HG02623 (cell line): Measurements from ENCODE around the gene SOHLH1.

ENCODE experiments used
- ATAC-seq: cut with Tn5 transposase; IDR thresholded peaks from one replicate; pipeline ENCODE4 v1.9.1; 2021; ENCODE audit warnings: moderate library complexity; ENCODE audit not compliant: unreplicated experiment

Gene SOHLH1

GRCh38 chr9:135705376-135705775 lies 6.1 kb upstream of the SOHLH1 start:
- no peak for ATAC-seq

DNA sequence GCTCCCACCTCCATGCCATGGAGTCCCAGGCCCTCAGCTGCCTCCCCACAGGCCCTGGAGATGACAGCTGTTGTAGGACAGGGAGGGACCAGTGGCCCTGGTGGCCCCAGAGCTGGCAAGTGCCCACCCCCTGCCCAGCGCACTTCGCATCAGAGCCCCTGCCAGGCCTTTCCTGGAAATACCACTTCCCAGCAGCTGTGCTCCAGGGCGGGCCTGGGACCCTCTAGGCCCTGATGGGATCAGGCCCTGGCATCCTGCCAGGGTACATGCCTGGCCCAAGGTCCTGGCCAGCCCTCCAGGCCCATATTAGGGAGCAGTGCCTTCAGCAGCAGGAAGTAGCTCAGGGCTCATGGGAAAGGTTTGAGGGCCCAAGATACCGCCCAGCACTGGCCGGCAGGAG lies 5.2 kb upstream of the SOHLH1 start:
- ATAC-seq = no peak

GRCh38 chr9:135703726-135704125 lies 4.4 kb upstream of the SOHLH1 start:
- no peak for ATAC-seq

DNA sequence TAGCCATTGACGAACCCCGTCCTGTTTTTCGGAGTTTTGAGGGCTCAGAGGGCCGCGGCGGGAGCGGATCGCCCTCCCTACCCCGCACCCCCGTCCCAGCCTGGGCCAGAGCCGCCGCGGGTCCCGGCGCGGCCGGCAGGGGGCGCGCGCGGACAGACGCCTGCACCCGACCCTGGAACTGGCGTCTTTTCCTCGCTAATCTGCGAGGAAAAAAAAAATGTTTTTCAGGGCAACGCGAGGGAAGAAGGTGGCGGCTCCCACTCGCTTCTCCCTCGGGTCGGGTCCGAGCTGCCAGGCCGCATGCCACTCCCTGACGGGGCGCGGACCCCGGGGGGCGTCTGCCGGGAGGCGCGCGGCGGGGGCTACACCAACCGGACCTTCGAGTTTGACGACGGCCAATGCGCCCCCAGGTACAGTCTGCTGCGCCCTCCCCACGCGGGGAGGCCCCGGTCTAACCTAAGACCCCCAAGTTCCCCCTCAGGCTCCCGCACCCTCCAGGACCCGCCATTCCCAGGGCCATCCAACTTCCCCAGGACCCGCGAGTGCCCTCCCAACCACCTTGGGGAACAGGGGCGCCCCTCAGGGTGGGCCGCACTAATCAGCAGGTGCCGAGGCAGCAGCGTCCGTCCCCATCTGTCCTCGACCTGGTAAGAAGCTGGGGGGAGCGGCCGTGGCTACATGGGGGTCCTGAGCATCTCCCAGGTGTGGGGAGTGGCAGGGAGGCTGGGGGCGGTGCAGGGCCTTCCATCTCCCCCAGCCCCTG lies 2.9 kb upstream of the SOHLH1 start, which contains the start of gene KCNT1:
Gene KCNT1 (plus strand): TSS at position 227 of the 763 bp plus-strand sequence. CDS start 74 bp downstream, at position 301.
- ATAC-seq = no peak

DNA sequence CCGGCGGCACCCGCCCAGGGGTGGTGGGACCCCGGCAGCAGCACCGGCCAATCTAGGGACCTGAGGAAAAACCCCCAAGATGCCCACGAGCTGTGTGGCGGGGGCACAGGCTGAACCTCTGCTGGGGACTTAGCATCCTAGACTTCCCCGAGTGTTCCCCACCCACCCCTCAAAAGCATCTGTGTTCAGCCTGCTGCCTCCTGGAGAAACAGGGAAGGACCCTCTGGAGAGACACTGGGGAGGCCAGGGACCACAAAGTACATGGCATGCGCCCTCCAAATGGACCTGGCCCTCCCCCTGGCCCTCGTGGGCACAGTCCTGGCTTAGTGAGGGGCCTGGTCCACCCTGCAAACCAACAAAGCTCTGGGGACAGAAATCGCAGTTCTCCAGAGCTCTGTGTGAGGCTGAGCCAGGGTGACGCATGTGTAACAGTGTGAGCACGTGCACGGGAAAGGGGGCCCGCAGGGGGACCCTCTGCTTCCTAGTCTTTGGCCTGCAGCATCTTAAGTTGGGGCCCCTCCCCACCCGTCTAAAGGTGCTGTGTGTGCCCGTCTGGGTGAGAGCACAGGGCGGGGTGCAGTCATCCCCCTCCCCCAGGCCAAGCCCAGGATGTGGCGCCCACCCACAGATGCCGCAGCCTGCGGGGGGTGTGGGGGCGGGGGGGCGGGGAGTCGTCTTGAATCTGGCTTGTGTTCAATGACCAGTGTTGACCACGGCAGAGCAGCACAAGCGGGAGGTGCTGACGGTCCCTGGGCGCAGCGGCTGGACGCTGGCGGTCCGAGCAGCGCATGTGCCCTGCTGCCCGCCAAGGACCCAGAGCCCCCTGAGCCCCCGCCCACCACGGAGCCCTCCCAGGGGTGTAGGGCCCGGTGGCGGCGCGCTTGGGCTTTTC lies 2.0 kb upstream of the SOHLH1 start:
- ATAC-seq = no peak

DNA sequence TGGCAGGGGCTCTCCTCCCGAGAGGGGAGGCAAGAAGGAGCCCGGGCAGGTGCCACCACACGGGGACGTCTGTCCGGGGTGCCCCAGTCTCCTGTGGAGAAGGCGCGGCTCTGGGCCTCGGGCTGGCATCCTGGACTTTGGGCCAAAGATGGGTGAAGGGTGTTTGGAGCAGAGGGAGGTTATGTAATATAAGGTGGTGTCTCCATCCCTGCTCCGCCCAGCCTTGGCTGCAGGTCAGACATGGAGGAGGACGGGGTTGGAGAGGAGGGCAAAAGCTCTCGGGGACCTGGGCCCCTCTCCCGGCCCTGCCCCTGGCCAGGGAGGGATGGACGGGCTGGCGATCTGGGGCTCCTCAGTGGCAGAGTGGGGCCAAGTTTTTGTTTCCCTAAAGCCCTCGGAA lies 1.2 kb upstream of the SOHLH1 start:
- no peak for ATAC-seq

DNA sequence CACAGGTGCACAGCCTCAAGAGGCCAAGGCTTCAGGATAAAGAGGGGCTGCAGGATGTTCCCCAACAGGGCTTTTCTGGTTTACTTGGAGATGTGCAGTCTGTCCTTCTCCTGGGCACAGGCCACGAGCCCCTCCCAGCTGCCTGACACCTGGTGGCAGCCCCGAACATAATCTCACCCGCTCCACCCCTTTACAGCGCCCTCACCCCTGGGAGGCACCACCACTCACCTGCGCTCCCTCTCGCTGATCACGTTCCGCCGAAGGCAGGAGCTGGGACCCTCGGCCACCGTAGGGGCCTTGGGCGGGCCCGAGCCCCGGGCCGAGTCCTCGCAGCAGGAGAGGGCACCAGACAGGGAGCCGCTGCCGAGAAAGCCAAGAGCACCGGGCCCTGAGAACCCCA lies 514 bp downstream of the SOHLH1 start:
- no peak for ATAC-seq

GRCh38 chr9:135698236-135698635 lies 1.0 kb downstream of the SOHLH1 start:
- ATAC-seq = no peak

GRCh38 chr9:135697226-135697625 lies 2.1 kb downstream of the SOHLH1 start:
- ATAC-seq = no peak

GRCh38 chr9:135696446-135696845 lies 2.8 kb downstream of the SOHLH1 start:
- no peak for ATAC-seq

- no peak for ATAC-seq
Measured at GRCh38 chr9:135695642-135696041, 3.6 kb downstream of the SOHLH1 start.

GRCh38 chr9:135695036-135695435 lies 4.2 kb downstream of the SOHLH1 start:
- ATAC-seq = no peak

DNA sequence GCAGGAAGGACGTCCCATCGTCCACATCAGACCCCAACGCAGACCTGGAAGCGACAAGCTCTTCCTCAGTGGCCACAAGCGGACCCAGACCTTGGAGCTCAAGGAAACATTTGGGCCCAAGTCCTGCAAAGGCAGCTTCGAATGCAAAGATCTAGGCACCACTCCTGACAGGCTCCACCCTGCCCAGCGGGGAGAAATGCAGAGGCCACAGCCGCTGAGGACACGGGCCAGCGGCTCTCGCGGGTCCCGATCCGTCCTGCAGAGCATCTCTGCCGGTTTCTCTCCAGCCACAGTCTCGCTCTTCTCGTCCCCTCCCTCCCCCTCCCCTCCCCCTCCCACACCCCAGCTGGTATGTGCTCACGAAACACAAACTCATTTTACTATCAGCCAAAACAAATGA lies 4.9 kb downstream of the SOHLH1 start:
- no peak for ATAC-seq

DNA sequence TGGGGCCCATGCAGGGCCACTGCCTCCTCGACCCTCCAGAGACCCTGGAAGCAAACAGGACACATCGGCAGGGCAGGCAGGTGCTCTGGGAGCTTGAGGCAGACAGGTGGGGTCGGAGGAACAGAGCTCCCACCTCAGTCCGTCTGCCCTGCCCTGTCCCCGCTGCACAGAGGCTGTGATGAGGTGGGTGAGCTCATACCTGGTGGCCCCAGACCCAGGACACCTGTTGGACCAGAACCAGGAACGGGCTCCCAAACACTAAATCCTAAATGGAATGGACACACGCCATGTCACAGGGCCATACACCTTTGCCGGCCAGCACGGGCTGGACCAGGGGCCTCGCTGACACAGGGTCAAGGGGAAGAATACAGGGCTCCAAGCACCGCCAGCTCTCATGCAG lies 5.5 kb downstream of the SOHLH1 start:
- no peak for ATAC-seq

GRCh38 chr9:135693265-135693664 lies 6.0 kb downstream of the SOHLH1 start:
- ATAC-seq = no peak

- ATAC-seq = no peak
Measured at GRCh38 chr9:135692410-135692809, 6.9 kb downstream of the SOHLH1 start.

- no peak for ATAC-seq
Measured at GRCh38 chr9:135690836-135691570, 8.3 kb downstream of the SOHLH1 start.

DNA sequence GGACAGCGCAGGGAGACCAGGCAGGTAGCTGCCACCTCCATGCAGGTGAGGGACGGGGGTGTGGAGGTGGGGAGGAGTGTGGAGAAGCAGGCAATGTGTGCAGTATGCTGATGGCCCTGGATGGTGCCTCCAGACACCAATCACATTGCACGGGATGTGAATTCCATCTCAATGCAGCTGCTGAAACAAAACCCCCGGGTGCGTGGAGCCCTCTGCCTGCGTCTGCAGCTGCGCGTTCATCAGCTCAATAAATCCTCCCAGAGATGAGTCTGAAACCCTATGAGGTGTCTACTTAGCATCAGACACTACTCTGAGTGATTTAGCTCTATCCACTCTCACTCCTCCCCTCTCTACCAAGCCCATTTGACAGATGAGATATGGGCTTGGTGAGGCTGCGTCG lies 10.3 kb downstream of the SOHLH1 start:
- no peak for ATAC-seq

DNA sequence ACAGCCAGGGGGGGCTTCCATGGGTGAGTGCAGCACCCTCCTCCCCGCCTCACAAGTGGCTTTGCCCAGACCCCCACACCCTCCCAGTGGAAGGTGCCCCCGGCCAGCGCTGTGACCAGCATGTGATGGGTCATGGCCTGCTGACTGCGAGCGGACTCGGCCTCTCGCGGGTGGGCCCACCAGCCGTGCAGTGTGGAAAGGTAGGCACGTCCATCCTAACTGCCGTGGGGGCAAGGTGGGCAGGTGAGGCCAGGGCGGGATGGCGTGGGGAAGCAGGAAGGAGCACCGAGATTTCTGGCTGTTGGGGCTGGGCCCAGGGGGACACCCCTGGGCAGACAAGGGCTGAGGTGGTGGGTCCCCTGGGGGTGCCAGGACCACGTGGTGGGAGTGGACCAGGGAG lies 12.1 kb downstream of the SOHLH1 start:
- no peak for ATAC-seq

DNA sequence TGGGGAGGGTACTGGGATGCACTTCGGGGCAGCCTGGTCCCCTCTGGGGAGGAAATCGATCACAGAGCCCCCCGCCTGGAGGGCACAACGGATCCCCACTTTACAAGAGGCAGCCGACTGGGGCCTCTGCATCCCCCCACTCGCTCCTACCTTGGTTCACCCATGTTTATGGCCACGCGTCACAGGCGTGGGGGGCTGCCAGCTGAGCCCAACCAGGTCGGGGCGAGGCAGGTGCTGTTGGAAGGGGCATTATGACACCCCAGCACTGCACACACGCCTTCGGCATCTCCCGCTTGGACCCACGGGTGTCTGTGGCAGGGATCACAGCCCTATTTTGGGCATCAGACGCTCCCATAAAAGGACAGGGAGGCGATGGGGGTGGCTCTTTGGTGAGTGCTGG lies 14.6 kb downstream of the SOHLH1 start:
- no peak for ATAC-seq

DNA sequence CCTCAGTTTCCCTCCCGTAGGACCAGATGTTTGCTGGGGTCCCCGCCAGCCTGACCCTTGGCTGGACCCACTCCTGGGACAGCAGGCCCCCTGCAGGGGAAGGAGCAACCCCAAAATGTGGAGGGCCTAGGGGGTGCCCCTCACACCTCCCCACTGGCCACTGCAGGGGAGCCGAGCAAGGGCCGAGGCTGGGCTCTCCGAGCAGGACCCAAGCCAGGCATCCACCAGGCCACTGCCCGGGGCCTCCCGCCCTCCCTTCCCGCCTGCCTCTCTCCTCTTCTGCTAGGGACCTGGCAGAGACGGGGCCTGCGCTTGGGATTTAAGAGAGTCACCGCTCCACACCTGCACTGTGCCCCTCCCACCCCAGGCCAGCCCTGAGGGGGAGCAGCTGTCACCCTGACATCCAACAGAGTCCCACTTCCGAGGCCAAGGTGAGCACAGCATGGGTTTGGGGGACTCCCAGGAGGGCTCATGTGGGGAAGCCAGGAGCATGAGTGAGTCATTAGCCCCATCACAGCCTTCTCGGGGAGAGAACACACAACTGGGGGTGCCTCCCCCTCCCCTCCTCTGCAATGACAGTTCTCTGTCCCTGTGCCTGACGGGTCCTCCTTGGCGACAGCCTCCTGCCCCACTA lies 15.8 kb downstream of the SOHLH1 start:
- no peak for ATAC-seq
